ENCODE results near the gene RWDD4.

RWDD4 gene

DNA sequence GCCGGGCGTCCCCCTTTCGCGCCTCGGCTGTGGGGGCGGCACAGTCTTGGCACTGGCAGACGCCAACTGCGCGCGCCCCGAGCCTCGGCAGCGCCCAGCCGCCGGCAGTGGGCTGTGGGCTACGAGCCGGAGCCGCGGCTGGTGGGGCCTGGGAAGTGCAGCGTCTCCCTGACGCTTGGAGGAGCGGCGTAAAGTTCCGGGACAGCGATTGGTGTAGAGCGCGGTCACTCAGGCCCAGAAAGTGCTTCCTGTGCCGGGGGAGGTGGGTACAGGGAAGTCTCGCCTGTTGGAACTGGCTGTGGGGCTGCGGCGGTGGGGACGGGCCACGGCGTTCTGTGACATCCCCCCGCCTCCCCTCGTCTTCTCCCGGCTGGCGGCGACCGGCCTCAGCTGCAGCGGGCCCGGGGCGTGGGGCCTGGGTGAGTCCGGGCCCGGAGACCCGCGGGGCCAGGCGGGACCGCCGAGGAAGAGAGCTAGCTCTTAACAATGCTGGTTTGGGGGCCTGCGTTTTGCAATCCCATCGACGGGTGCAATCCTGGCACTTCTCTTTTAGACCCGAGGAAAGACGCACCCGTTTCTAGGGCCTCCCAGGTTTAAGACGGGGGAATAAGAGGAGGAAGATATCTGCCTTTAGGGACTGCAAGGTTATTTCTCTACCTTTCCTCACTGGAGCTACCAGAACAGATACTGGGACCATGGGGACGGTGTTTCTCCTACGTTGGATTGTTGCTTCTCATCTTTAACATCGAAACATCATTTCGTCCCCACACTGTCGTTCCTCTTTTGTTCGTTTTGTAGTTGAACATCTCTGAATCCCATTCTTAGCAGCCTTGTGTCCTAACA lies at the start of gene RWDD4, which contains the start of gene TRAPPC11:
Gene RWDD4 (minus strand): TSS at position 157 of the 843 bp plus-strand sequence. CDS start 233 bp downstream, outside the sequence.
Gene TRAPPC11 (plus strand): TSS at position 265 of the 843 bp plus-strand sequence. CDS start 4,575 bp downstream, outside the sequence.
- DNase-seq = peak; percentile 99

- DNase-seq = no peak
Observed at GRCh38 chr4:183702492-183702891, 43.5 kb upstream of the RWDD4 start.

DNA sequence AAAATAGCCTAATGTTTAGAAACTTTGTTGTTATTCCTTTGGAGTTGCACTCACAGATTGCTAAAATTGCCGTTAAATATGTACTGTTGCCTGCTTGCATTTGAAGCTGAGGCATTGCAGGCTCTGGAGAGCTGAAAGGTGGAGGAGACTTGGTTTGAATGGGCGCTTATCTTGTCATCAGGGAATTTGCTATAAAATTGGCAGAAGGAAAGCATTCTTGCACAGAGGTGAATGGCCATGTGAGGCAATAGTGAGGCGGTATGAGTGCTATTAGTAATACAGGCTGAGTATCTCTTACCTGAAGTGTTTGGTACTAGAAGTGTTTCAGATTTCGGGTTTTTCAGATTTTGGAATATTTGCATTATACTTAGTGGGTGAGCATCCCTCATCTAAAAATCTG lies 41.4 kb upstream of the RWDD4 start:
- no peak for DNase-seq

DNA sequence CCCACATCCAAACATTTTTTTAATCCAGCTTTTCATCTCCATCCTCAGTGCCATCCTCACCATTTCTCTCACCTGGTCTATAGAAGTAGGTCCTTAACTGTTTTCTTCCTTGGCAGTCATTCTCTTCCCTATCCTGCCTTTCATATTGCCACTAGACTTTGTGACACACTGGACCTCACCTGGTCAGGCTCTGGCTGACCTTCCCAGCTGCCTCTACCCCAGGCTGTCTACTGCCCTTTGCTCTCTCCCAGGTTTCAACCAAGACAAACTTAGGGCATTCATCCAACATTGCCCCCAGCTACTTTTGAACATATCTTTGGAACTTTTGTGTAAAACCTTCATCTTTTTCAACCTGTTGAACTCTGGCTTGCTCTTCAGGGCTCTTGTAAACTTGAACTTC lies 39.9 kb upstream of the RWDD4 start:
- DNase-seq = no peak

DNA sequence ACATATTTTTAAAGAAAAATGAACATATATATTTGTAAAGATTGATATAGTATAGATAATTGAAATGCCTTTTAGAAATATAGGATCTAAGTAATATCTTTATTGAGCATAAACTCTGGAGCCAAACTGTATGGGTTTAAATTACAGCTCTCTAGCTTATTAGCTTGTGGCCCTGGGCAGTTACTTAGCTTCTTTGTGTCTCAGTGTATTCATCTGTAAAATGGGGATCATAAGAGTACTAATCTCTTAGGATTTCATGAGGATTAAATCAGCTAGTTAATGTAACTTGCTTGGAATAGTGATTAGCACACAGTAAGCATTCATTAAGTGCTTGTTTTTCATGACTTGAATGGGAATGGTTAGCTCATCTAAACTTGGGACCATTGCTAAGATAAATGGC lies 32.9 kb upstream of the RWDD4 start:
- DNase-seq = no peak

DNA sequence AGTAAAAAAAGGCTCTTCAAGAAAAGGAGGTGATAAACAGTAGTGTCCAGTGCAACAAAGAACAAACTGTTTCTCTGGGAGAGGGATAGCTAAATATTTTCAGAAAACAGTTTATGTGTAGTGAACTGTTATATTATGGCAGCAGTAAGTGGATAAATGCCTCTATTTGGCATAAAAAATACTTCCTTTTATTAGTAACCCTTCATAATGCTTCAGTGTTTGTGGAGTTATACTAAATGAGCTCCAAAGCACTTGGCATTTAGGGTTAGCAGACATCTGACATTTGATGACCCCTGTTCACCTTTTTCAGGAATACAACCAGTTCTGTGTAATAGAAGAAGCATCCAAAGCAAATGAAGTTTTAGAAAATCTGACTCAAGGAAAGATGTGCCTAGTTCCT lies 32.0 kb upstream of the RWDD4 start:
- DNase-seq = no peak

GRCh38 chr4:183688216-183688615 lies 29.2 kb upstream of the RWDD4 start:
- DNase-seq = no peak

DNA sequence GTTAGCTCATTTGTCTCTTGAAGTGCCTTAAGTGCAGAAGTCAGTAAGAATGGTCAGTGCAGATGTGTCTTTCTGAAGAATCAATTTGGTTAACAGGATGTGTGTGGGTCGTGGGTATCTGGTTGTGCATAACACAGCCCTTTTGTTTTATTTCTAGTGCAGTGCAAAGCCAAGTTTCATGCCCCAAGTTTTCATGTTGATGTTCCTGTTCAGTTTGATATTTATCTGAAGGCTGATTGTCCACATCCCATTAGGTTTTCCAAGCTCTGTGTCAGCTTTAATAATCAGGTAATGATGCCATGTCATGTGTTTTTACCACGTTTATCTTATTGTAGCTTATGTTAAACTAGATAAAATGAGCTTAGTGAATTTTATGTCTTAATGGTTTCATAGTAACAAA lies 27.5 kb upstream of the RWDD4 start:
- DNase-seq = no peak

DNA sequence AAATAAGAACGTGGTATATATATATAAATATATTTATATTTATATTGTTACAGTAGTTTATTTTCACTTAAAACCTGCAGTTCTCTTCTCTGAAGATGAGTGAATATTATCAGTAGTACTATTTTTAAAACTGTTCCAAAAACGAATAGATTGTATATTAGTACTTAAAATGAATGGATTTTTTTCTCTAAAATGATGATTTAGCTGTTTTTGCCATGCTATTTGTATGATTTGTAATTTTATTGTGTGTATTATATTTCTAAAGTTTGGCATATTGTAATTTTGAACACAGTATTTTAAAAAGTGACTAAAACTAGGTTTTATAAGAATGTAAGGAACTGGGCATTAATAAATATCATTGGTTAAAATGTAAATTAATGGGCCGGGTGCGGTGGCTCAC lies 22.1 kb upstream of the RWDD4 start:
- no peak for DNase-seq

DNA sequence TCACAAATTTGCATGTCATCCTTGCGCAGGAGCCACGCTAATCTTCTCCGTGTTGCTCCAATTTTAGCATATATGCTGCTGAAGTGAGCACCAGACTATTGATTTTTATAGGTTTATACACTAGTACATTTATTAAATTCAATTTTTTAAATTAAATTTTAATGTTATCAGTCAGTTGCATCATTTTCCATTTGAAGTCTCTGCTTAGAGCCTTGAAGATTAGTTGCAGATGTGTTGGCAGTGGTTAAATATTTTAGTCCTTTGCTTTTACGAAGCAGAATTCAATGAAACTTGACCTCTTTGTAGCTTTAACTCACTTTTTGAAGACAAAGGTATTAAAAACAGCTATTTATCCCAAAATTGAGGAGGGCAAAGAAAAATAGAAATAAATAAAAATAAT lies 16.6 kb upstream of the RWDD4 start:
- DNase-seq = no peak

DNA sequence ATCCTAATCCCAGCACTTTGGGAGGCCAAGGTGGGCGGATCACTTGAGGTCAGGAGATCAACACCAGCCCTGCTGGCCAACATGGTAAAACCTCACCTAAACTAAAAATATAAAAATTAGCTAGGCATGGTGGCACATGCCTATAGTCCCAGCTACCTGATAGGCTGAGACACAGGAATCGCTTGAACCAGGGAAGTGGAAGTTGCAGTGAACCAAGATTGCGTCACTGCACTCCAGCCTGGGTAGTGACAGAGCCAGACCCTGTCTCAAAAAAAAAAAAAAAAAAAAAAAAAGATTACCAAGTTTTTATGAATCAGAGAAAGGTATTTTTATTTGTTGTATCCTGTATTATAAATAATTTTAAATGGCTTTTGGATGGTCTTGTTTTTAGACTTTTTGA lies 15.2 kb upstream of the RWDD4 start:
- DNase-seq = no peak

DNA sequence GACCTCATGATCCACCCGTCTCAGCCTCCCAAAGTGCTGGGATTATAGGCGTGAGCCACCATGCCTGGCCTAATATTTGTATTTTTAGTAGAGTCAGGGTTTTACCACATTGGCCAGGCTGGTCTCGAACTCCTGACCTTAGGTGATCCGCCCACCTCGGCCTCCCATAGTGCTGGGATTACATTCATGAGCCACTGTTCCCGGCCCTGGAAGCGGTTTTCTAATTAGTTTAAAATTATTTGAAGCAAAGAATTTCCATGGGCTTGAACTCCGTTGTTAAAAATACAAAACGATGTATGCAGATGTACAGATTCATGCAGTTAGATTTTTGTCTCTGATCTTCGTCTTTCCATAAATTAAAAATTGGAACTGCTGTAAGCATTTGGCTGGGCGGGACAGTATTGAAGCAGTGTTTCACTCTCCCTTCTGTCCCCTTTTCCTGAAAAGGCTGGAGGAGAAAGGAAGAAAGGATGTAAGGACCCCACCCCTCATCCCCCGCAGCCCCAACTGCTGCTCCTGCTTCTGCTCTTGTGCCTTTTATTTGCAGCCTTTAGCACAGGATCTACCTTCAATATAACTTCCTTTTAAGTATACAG lies 12.1 kb upstream of the RWDD4 start:
- DNase-seq = no peak

GRCh38 chr4:183670251-183670650 lies 11.3 kb upstream of the RWDD4 start:
- no peak for DNase-seq

- DNase-seq = no peak
Observed at GRCh38 chr4:183666088-183666487, 7.1 kb upstream of the RWDD4 start.

DNA sequence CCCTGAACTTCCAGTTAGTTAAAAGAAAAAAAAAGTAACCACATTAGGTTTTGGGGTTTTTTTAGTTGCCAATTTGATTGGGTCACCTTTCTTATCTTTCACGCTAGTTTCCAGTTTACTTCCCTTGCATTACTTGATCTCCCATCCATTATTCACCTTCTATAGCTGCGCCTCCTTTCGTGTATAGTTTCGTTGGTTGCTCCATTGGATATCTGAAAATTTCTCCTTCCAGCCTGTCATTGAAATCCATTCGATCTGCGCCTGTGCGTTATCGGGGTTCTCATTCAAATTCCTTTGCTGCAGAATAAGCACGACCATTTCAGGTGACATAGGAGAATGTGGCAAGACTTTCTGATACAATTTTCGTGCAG lies 872 bp upstream of the RWDD4 start:
- DNase-seq = no peak

GRCh38 chr4:183658362-183659028 lies 490 bp downstream of the RWDD4 start:
- DNase-seq = peak; percentile 55

GRCh38 chr4:183657564-183657963 lies 1.4 kb downstream of the RWDD4 start:
- no peak for DNase-seq

- DNase-seq = no peak
Observed at GRCh38 chr4:183645326-183645725, 13.7 kb downstream of the RWDD4 start.

GRCh38 chr4:183639291-183639690 lies 19.7 kb downstream of the RWDD4 start:
- DNase-seq = no peak

GRCh38 chr4:183638436-183638835 lies 20.5 kb downstream of the RWDD4 start:
- DNase-seq = no peak

DNA sequence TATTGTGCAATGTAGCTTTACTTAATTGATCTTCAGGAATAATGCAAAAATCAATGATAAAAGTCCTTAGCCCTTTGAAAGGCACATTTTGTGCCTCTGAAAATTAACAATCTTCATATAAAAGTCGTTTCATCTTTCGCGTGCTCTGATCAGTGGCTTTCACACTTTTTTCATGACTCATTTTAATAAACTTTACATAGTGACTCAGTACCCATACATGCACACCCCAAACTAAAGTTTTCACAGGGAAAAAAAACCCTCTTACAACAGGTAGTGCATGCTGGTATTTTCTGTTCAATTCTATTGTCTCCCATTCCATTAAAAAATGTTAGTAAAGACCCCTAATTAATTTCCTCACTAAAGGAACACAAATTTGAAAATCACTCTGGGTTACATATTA lies 21.5 kb downstream of the RWDD4 start:
- no peak for DNase-seq

DNA sequence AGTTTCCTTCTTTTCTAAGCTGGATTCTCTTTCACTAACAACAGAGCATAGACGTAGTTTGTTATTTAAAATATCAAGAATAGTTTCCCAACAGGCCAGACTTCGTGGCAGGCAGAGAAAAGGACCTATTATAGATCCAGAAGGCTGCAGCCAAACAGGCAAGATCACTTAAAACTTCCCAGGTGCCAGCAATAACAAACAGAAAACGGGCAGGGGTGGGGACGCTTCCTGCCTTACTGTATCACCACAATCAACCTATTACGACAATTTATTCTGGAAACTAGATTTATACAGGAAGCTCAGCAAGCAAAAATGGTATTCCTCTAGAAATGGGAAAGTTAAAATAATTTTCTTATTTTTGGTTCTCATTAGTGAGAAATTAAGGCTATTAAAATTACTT lies 22.1 kb downstream of the RWDD4 start:
- DNase-seq = no peak

- no peak for DNase-seq
Observed at GRCh38 chr4:183636503-183636902, 22.5 kb downstream of the RWDD4 start.

- no peak for DNase-seq
Observed at GRCh38 chr4:183635741-183636140, 23.2 kb downstream of the RWDD4 start.
